ENCODE data around the gene GIT1.

Gene GIT1

GRCh38 chr17:29612094-29612403 lies 22.6 kb upstream of the GIT1 start:
- Histone ChIP-seq H3K36me3 (ENCODE audit: low read length) (no peaks in the 10 kb centered on the region), H3K4me3 (ENCODE audit: insufficient read depth, low read length, poor library complexity, severe bottlenecking) (no peak overlapping the region), H4K20me1 (ENCODE audit: low read depth, low read length) (no peaks in the 10 kb centered on the region), H3K9me3 (ENCODE audit: insufficient read depth, low read length) (no peaks in the 10 kb centered on the region), H3K4me2 (ENCODE audit: low read depth, low read length, poor library complexity, severe bottlenecking) (no peak overlapping the region), H3K27ac (ENCODE audit: low read depth, low read length) (no peak overlapping the region), H3K9ac (ENCODE audit: low read length) (no peak overlapping the region), H3F3A (ENCODE audit: insufficient read depth) (no peaks in the 10 kb centered on the region), H3K27me3 (ENCODE audit: low read length) (no peaks in the 10 kb centered on the region), H2AFZ (ENCODE audit: low read depth, low read length, severe bottlenecking) (no peak overlapping the region), H3K79me2 (ENCODE audit: insufficient read depth, low read length) (no peaks in the 10 kb centered on the region), H3K9me2 (replicated peaks; ENCODE audit: insufficient read depth, low read length) (no peaks in the 10 kb centered on the region)
- no peak for TF ChIP-seq EZH2phosphoT487 (conservative IDR thresholded peaks at IDR 0.05; ENCODE audit: low read length)
- TF ChIP-seq CTCF (IDR thresholded peaks at IDR 0.05; ENCODE audit: insufficient read depth, low read length, poor library complexity, severe bottlenecking): no peak

- Histone ChIP-seq H3F3A (ENCODE audit: insufficient read depth) (no peaks in the 10 kb centered on the region), H3K4me2 (ENCODE audit: low read depth, low read length, poor library complexity, severe bottlenecking) (no peak overlapping the region), H3K27ac (ENCODE audit: low read depth, low read length) (no peak overlapping the region), H2AFZ (ENCODE audit: low read depth, low read length, severe bottlenecking) (no peak overlapping the region), H3K9me3 (ENCODE audit: insufficient read depth, low read length) (no peaks in the 10 kb centered on the region), H3K4me3 (ENCODE audit: insufficient read depth, low read length, poor library complexity, severe bottlenecking) (no peak overlapping the region), H3K79me2 (ENCODE audit: insufficient read depth, low read length) (no peaks in the 10 kb centered on the region), H3K27me3 (ENCODE audit: low read length) (no peaks in the 10 kb centered on the region), H3K9me2 (replicated peaks; ENCODE audit: insufficient read depth, low read length) (no peaks in the 10 kb centered on the region), H4K20me1 (ENCODE audit: low read depth, low read length) (no peaks in the 10 kb centered on the region), H3K9ac (ENCODE audit: low read length) (no peak overlapping the region), H3K36me3 (ENCODE audit: low read length) (no peaks in the 10 kb centered on the region)
- TF ChIP-seq EZH2phosphoT487 (conservative IDR thresholded peaks at IDR 0.05; ENCODE audit: low read length) (no peak), CTCF (IDR thresholded peaks at IDR 0.05; ENCODE audit: insufficient read depth, low read length, poor library complexity, severe bottlenecking) (no peak)
These were observed 22.1 kb upstream of the GIT1 start for GRCh38 chr17:29611351-29612093.

- Histone ChIP-seq H4K20me1 (ENCODE audit: low read depth, low read length) (no peaks in the 10 kb centered on the region), H3K9ac (ENCODE audit: low read length) (no peak overlapping the region), H3F3A (ENCODE audit: insufficient read depth) (no peaks in the 10 kb centered on the region), H3K27ac (ENCODE audit: low read depth, low read length) (no peak overlapping the region), H3K9me3 (ENCODE audit: insufficient read depth, low read length) (no peaks in the 10 kb centered on the region), H3K9me2 (replicated peaks; ENCODE audit: insufficient read depth, low read length) (no peaks in the 10 kb centered on the region), H3K4me2 (ENCODE audit: low read depth, low read length, poor library complexity, severe bottlenecking) (no peak overlapping the region), H3K36me3 (ENCODE audit: low read length) (no peaks in the 10 kb centered on the region), H3K79me2 (ENCODE audit: insufficient read depth, low read length) (no peaks in the 10 kb centered on the region), H2AFZ (ENCODE audit: low read depth, low read length, severe bottlenecking) (no peak overlapping the region), H3K4me3 (ENCODE audit: insufficient read depth, low read length, poor library complexity, severe bottlenecking) (no peak overlapping the region), H3K27me3 (ENCODE audit: low read length) (no peaks in the 10 kb centered on the region)
- no peak for TF ChIP-seq EZH2phosphoT487 (conservative IDR thresholded peaks at IDR 0.05; ENCODE audit: low read length)
- no peak for TF ChIP-seq CTCF (IDR thresholded peaks at IDR 0.05; ENCODE audit: insufficient read depth, low read length, poor library complexity, severe bottlenecking)
These were observed 20.9 kb upstream of the GIT1 start for GRCh38 chr17:29610395-29610794.
